ENCODE data around the gene SAMHD1. TPM values are rescaled to one million over a fixed set of nuclear protein-coding genes. Genes with fewer than 3 reads are reported as not detected.
"Not testable (repeated sequence)": the region's sequence is repeated elsewhere in the genome, so short reads cannot be mapped to it uniquely, and the experiment has no call there.

SAMHD1 gene
- polyA plus RNA-seq, 2 of the 4 experiments (the other 2 are of a cell fraction): 9.8 to 11.7 TPM

DNA sequence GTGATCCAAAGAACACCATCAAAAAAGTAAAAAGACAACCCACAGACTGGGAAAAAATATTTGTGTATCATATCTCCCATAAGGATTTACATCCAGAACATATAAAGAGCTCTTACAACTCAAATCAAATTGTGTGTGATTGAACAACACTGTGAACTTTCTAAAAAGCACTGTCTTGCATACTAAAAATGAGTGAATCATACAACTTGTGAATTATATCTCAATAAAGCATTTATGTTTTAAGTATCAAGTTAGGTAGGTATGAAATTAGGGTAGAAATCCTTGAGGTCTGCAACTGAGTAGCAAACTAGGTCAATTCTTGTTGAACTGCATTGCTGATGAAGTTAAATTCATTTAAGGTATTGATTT is 14.1 kb downstream of the SAMHD1 start:
- H3K4me2 ChIP-seq: no peak overlapping the region
- no peaks in the 10 kb centered on the region for H3K4me1 ChIP-seq
- POLR2A ChIA-PET: no interaction called here
- no peak overlapping the region for H3K27ac ChIP-seq
- DNase-seq (ENCODE audit: low read depth in 1 of 2, low spot score in 1 of 2): no peak
- CTCF ChIA-PET: interaction anchor here (3.0 kb wide), 1 partner anchor 18 kb away, joined by 11 read pairs; no protein-coding TSS in a partner anchor
- H3K9me3 ChIP-seq: no peaks in the 10 kb centered on the region
- no peak for ATAC-seq
- H3K4me3 ChIP-seq: no peak overlapping the region
- TF ChIP-seq TFCP2L1 (CRISPR knock-in tag; IDR thresholded peaks at IDR 0.05) (no peak), HDAC2 (IDR thresholded peaks at IDR 0.05) (no peak), ELK1 (IDR thresholded peaks at IDR 0.05; ENCODE audit: low read depth, low read length) (no peak), CTCF (IDR thresholded peaks at IDR 0.05) (no peak), JUN (IDR thresholded peaks at IDR 0.05) (no peak), MAFK (IDR thresholded peaks at IDR 0.05; ENCODE audit: partially characterized antibody) (no peak), EHMT2 (IDR thresholded peaks at IDR 0.05; ENCODE audit: low read depth) (no peak), EHF (CRISPR knock-in tag; IDR thresholded peaks at IDR 0.05) (no peak), ZFP36 (IDR thresholded peaks at IDR 0.05; ENCODE audit: borderline replicate concordance, partially characterized antibody) (no peak), TP53 (CRISPR knock-in tag; IDR thresholded peaks at IDR 0.05) (no peak), CBX2 (IDR thresholded peaks at IDR 0.05; ENCODE audit: borderline replicate concordance, low read depth) (no peak), POLR2A (IDR thresholded peaks at IDR 0.05; ENCODE audit: low read length) (no peak), NPAS2 (CRISPR knock-in tag; IDR thresholded peaks at IDR 0.05; ENCODE audit: borderline replicate concordance) (no peak), FOSB (CRISPR knock-in tag; IDR thresholded peaks at IDR 0.05) (no peak), HOXB5 (CRISPR knock-in tag; IDR thresholded peaks at IDR 0.05) (no peak), RCOR1 (IDR thresholded peaks at IDR 0.05; ENCODE audit: low read depth, low read length) (no peak)
- TF ChIP-seq, protein P1, sequence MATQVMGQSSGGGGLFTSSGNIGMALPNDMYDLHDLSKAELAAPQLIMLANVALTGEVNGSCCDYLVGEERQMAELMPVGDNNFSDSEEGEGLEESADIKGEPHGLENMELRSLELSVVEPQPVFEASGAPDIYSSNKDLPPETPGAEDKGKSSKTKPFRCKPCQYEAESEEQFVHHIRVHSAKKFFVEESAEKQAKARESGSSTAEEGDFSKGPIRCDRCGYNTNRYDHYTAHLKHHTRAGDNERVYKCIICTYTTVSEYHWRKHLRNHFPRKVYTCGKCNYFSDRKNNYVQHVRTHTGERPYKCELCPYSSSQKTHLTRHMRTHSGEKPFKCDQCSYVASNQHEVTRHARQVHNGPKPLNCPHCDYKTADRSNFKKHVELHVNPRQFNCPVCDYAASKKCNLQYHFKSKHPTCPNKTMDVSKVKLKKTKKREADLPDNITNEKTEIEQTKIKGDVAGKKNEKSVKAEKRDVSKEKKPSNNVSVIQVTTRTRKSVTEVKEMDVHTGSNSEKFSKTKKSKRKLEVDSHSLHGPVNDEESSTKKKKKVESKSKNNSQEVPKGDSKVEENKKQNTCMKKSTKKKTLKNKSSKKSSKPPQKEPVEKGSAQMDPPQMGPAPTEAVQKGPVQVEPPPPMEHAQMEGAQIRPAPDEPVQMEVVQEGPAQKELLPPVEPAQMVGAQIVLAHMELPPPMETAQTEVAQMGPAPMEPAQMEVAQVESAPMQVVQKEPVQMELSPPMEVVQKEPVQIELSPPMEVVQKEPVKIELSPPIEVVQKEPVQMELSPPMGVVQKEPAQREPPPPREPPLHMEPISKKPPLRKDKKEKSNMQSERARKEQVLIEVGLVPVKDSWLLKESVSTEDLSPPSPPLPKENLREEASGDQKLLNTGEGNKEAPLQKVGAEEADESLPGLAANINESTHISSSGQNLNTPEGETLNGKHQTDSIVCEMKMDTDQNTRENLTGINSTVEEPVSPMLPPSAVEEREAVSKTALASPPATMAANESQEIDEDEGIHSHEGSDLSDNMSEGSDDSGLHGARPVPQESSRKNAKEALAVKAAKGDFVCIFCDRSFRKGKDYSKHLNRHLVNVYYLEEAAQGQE (IDR thresholded peaks at IDR 0.05): no peak
- TF ChIP-seq, protein P2, sequence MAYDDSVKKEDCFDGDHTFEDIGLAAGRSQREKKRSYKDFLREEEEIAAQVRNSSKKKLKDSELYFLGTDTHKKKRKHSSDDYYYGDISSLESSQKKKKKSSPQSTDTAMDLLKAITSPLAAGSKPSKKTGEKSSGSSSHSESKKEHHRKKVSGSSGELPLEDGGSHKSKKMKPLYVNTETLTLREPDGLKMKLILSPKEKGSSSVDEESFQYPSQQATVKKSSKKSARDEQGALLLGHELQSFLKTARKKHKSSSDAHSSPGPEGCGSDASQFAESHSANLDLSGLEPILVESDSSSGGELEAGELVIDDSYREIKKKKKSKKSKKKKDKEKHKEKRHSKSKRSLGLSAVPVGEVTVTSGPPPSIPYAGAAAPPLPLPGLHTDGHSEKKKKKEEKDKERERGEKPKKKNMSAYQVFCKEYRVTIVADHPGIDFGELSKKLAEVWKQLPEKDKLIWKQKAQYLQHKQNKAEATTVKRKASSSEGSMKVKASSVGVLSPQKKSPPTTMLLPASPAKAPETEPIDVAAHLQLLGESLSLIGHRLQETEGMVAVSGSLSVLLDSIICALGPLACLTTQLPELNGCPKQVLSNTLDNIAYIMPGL (CRISPR knock-in tag; IDR thresholded peaks at IDR 0.05; ENCODE audit: borderline replicate concordance): no peak
- TF ChIP-seq, protein P3, sequence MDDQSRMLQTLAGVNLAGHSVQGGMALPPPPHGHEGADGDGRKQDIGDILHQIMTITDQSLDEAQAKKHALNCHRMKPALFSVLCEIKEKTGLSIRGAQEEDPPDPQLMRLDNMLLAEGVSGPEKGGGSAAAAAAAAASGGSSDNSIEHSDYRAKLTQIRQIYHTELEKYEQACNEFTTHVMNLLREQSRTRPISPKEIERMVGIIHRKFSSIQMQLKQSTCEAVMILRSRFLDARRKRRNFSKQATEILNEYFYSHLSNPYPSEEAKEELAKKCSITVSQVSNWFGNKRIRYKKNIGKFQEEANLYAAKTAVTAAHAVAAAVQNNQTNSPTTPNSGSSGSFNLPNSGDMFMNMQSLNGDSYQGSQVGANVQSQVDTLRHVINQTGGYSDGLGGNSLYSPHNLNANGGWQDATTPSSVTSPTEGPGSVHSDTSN (IDR thresholded peaks at IDR 0.05): no peak
- FAIRE-seq: no peak

GRCh38 chr20:36936761-36937401 is 14.6 kb downstream of the SAMHD1 start:
- DNase-seq (ENCODE audit: low read depth in 1 of 2, low spot score in 1 of 2); FAIRE-seq; H3K9me3 ChIP-seq; ATAC-seq; H3K4me2 ChIP-seq; H3K4me3 ChIP-seq; H3K4me1 ChIP-seq; POLR2A ChIA-PET; H3K27ac ChIP-seq: not testable (repeated sequence)
- WGBS (ENCODE audit: missing lambda C conversion rate): 89% methylated on average over 9 of the region's 9 CpGs
- CTCF ChIA-PET: interaction anchor here (0.7 to 3.0 kb wide), 2 partner anchors 17 to 968 kb away, joined by 3 to 11 read pairs; no protein-coding TSS in a partner anchor

Measured in A549 (cell line).